Neutrophil (primary cell): ENCODE data around the gene RFLNA.

Experiments used
- H3K27ac ChIP-seq: fragments of 200-600 bp; sonication (generic); 2 replicates; pipeline ENCODE4 v1.5.1; 2016; ENCODE audit warnings: mild to moderate bottlenecking, moderate library complexity
- H3K27me3 ChIP-seq: fragments of 200-600 bp; sonication (generic); 2 replicates; pipeline ENCODE4 v1.6.0; 2016; ENCODE audit warnings: mild to moderate bottlenecking
- H3K36me3 ChIP-seq: fragments of 200-600 bp; sonication (generic); 2 replicates; pipeline ENCODE4 v1.5.1; 2017
- H3K4me1 ChIP-seq, 2 experiments: fragments of 200-600 bp in 1 of 2; sonication (generic) in 1 of 2; 1 replicate in 1 of 2; 2 replicates in 1 of 2; pipeline versions ENCODE4 v1.5.1 to v1.6.1; 2013 to 2016; ENCODE audit warnings: low read depth in 1 of 2, low read length in 1 of 2, mild to moderate bottlenecking in 1 of 2, moderate library complexity in 1 of 2; ENCODE audit not compliant: control insufficient read depth in 1 of 2, insufficient read depth in 1 of 2
- H3K4me3 ChIP-seq, 2 experiments: fragments of 200-600 bp in 1 of 2; sonication (generic) in 1 of 2; 1 replicate in 1 of 2; 2 replicates in 1 of 2; pipeline ENCODE4 v1.5.1; 2013 to 2016; ENCODE audit warnings: low read depth in 1 of 2, low read length in 1 of 2, mild to moderate bottlenecking in 1 of 2, moderate library complexity in 1 of 2
- H3K9me3 ChIP-seq: fragments of 200-600 bp; sonication (generic); 2 replicates; pipeline ENCODE4 v1.5.1; 2016
- TF ChIP-seq, protein P1 (sequence below): fragments of 200-600 bp; sonication (generic); IDR thresholded peaks from 2 replicates; pipeline ENCODE4 v1.5.1; 2016; ENCODE audit warnings: antibody characterized with exemption

The RFLNA gene

DNA sequence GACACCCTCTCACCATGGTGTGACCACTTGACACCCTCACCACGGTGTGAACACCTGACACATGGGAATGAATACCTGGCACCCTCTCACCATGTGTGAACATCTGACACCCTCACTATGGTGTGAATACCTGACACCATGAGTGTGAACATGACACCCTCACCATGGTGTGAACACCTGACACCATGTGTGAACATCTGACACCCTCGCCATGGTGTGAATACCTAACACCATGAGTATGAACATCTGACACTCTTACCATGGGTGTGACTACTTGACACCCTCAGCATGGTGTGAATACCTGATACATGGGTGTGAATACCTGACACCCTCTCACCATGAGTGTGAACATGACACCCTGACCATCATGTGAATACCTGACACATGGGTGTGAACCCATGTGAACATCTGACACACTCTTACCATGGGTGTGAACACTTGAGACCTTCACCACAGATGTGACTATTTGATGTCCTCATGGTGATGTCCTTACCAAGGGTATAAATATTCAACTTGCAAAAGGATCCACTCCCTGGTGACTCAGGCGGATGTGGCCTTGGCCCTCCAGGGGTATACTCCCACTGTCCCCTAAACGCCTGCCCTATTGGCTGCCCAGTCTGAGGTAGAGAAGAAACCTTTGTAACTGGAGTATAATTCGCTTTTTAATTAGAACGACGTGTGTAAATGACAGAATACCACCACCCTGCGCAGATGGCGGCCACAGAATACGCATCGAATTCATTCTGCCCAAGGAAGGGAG lies 29.1 kb downstream of the RFLNA start:
- no peaks in the 10 kb centered on the region for H3K27me3 ChIP-seq
- no peak overlapping the region for H3K4me3 ChIP-seq
- H3K27ac ChIP-seq: no peak overlapping the region
- TF ChIP-seq, protein P1, sequence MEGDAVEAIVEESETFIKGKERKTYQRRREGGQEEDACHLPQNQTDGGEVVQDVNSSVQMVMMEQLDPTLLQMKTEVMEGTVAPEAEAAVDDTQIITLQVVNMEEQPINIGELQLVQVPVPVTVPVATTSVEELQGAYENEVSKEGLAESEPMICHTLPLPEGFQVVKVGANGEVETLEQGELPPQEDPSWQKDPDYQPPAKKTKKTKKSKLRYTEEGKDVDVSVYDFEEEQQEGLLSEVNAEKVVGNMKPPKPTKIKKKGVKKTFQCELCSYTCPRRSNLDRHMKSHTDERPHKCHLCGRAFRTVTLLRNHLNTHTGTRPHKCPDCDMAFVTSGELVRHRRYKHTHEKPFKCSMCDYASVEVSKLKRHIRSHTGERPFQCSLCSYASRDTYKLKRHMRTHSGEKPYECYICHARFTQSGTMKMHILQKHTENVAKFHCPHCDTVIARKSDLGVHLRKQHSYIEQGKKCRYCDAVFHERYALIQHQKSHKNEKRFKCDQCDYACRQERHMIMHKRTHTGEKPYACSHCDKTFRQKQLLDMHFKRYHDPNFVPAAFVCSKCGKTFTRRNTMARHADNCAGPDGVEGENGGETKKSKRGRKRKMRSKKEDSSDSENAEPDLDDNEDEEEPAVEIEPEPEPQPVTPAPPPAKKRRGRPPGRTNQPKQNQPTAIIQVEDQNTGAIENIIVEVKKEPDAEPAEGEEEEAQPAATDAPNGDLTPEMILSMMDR: no peak
- H3K9me3 ChIP-seq: peaks cover 6% of the 10 kb centered on the region
- peaks cover 53% of the 10 kb centered on the region for H3K36me3 ChIP-seq
- H3K4me1 ChIP-seq: no peaks in the 10 kb centered on the region

DNA sequence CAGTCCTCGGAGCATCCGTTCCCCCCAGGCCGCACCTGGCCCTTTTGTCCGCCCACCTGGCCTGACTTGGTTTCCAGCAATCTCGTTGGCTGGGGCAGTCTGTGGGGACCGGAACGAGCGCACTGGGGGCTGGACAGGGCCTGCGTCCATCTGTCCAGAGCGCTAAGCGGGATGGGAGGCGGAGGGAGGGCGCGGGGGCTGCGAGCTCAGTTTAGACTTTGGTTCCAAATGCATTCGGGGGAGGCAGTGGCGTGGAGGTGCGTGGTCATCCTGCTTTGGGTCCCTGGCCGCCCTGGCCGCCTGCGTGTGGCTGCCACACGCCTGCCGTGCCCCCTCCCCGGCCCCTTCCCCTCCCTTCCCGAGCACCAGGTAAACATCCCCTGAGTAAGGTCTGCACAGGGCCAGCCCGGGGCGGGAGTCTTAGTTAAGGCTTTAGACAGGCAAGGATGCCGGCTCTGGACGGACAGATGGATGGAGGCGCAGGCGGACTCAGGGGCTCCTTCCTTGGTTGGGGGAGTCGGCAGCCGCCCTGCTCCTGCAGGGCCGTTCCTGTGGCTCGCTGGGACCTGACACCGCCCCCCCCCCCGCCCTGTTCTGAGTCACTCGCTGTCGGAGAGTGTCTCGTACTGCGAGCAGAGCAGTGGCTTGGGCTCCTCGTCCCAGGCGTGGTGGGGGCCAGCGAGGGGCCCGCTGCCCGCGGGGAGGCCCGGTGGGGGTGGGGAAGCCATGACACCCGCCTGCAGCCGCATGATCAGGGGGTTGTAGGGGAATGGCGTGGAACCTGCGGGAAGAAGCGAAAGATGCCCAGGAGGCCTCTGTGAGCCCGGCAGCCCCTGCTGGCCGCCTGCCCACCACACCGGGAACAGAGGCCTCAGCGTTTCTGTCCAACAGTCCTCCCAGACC lies 30.2 kb downstream of the RFLNA start:
- Histone ChIP-seq H3K27ac (no peak overlapping the region), H3K9me3 (peaks cover 6% of the 10 kb centered on the region), H3K36me3 (peaks cover 64% of the 10 kb centered on the region), H3K27me3 (no peaks in the 10 kb centered on the region), H3K4me1 (no peaks in the 10 kb centered on the region), H3K4me3 (no peak overlapping the region)
- TF ChIP-seq, protein P1: no peak

DNA sequence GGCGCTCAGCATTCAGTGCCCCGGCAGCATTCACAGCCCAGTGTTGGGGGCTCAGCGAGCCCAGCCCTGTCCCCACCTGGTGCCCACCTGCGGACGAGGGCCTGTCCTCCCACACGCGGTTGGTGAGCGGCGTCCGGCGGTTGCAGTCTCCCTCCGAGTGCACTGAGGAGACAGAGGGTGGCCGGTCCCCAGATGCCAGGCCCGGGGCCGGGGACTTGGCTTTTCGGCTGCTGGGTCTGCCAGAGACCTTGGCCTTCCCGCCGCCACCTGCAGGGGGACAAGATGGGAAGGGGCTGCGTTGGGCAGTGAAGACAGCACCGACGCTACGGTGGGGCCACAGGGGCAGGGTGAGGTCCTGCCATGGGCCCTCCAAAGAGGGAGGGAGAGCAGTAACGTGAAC lies 31.2 kb downstream of the RFLNA start:
- peaks cover 6% of the 10 kb centered on the region for H3K9me3 ChIP-seq
- H3K4me3 ChIP-seq: no peak overlapping the region
- H3K27ac ChIP-seq: no peak overlapping the region
- TF ChIP-seq, protein P1: no peak
- H3K36me3 ChIP-seq: peaks cover 74% of the 10 kb centered on the region
- H3K27me3 ChIP-seq: no peaks in the 10 kb centered on the region
- no peaks in the 10 kb centered on the region for H3K4me1 ChIP-seq

DNA sequence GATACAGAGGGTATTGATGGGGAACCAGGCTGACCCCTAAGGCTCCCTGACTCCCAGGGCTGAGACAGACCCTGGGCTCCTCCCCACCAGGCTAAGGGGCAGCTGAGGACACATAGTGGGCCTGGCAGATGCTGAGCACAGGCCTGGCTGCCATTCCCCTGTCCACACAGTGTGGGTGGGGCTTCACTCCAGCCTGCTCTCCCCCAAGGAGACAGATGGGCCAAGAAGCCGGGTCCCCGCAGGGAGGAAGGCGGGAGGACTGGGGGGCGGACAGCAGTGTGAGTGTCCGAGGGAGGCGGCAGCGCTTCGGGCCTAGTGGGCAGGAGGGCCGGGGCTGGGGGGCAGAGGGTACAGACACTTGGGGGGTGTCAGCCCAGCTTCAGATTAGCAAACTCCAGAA lies 32.0 kb downstream of the RFLNA start:
- Histone ChIP-seq H3K9me3 (peaks cover 6% of the 10 kb centered on the region), H3K4me3 (no peak overlapping the region), H3K4me1 (no peaks in the 10 kb centered on the region), H3K27ac (no peak overlapping the region), H3K27me3 (no peaks in the 10 kb centered on the region), H3K36me3 (peaks cover 82% of the 10 kb centered on the region)
- TF ChIP-seq, protein P1: no peak

DNA sequence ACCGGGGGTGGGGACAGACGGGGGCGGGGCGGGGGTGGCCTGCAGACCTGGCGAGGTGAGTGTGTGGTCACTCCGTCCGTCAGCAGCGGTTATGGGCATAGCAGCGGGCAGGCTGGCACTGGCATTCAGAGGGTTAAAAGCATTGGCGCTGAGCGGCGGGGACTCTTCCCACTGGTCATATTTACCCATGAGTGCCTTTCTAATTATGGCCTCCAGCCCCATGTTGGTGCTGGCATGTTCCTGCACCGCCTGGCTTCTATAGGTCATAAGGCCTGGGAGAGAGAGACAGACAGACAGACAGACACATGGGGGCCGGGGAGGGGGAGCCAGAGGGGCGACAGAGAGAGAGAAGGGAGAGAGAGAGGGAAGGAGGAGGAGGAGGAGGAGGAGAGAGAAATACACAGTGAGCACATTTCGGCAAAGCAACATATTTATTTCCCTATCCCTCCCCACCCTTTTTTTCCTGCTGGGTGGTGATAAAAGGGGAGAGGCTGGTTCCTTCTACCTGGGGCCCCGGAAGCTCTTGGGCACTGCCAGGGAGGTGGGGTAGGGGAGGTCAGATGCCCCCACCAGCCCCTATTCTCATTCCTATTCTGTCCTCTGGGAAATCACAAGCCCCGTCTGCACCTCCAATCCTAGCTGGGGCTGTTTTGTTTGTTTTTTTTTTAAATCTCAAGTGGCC lies 32.6 kb downstream of the RFLNA start:
- Histone ChIP-seq H3K27ac (no peak overlapping the region), H3K9me3 (peaks cover 6% of the 10 kb centered on the region), H3K4me3 (no peak overlapping the region), H3K4me1 (no peaks in the 10 kb centered on the region), H3K27me3 (no peaks in the 10 kb centered on the region), H3K36me3 (peaks cover 88% of the 10 kb centered on the region)
- TF ChIP-seq, protein P1: no peak
